Loucy (cell line): ENCODE results near the gene GABBR2.

Experiments
- CTCF ChIP-seq: fragments of 200-600 bp; sonication (generic); conservative IDR thresholded peaks from 2 replicates; pipeline ENCODE4 v1.5.1; 2014; ENCODE audit warnings: mild to moderate bottlenecking, antibody characterized with exemption, low read length
- EZH2phosphoT487 ChIP-seq: fragments of 200-600 bp; IDR thresholded peaks from 2 replicates; pipeline ENCODE4 v1.6.1; 2018; ENCODE audit warnings: antibody characterized with exemption, mild to moderate bottlenecking, moderate library complexity, borderline replicate concordance

- no peak for TF ChIP-seq CTCF
- no peak for TF ChIP-seq EZH2phosphoT487
Measured at GRCh38 chr9:98271479-98271878, 437.3 kb downstream of the GABBR2 start.
